Keratinocyte (primary cell): ENCODE results near the gene ANKRD2. TPM values are rescaled to one million over a fixed set of nuclear protein-coding genes. Genes with fewer than 3 reads are reported as not detected.

ENCODE experiments used
- DNase-seq: peaks from one replicate; pipeline ENCODE4 v3.0.0-alpha.2; 2011; ENCODE audit warnings: low read depth, missing footprints, low spot score
- FAIRE-seq: peaks from 2 replicates; lab custom pipeline; 2011; peaks lifted over from hg19 to GRCh38; lab: Jason Lieb, UNC
- H2AFZ ChIP-seq: 2 replicates; pipeline ENCODE4 v1.6.0; 2012; ENCODE audit warnings: low read length, control low read depth, inconsistent platforms; ENCODE audit not compliant: control insufficient read depth
- H3K27ac ChIP-seq: 2 replicates; pipeline ENCODE4 v1.5.1; 2011; ENCODE audit warnings: low read length; ENCODE audit not compliant: control insufficient read depth, insufficient read depth
- H3K27me3 ChIP-seq: 3 replicates; pipeline ENCODE4 v1.6.0; 2011; ENCODE audit warnings: low read length; ENCODE audit not compliant: control insufficient read depth, insufficient read depth; ENCODE audit errors: extremely low read depth
- H3K36me3 ChIP-seq, 2 experiments: 2 replicates in 1 of 2; 3 replicates in 1 of 2; pipeline ENCODE4 v1.5.1; 2011; ENCODE audit warnings: low read length in 2 of 2, mild to moderate bottlenecking in 1 of 2; ENCODE audit not compliant: control insufficient read depth in 2 of 2, insufficient read depth in 2 of 2; ENCODE audit errors: extremely low read depth in 1 of 2
- H3K4me1 ChIP-seq: 3 replicates; pipeline ENCODE4 v1.5.1; 2011; ENCODE audit warnings: low read length; ENCODE audit not compliant: control insufficient read depth, insufficient read depth; ENCODE audit errors: extremely low read depth
- H3K4me2 ChIP-seq: 3 replicates; pipeline ENCODE4 v1.6.0; 2011; ENCODE audit warnings: low read depth, low read length; ENCODE audit not compliant: control insufficient read depth, insufficient read depth; ENCODE audit errors: extremely low read depth
- H3K4me3 ChIP-seq, 3 experiments: fragments of 200-600 bp in 1 of 3; sonication (generic) in 1 of 3; 2 replicates in 2 of 3; 3 replicates in 1 of 3; pipeline ENCODE4 v1.5.1; 2011 to 2016; ENCODE audit warnings: low read length in 3 of 3, mild to moderate bottlenecking in 3 of 3, control low read depth in 2 of 3, inconsistent platforms in 1 of 3, low read depth in 1 of 3, mixed read lengths in 1 of 3, mixed run types in 1 of 3, moderate library complexity in 1 of 3; ENCODE audit not compliant: control insufficient read depth in 2 of 3, insufficient read depth in 2 of 3; ENCODE audit errors: extremely low read depth in 1 of 3
- H3K79me2 ChIP-seq: 2 replicates; pipeline ENCODE4 v1.6.0; 2012; ENCODE audit warnings: low read length; ENCODE audit not compliant: control insufficient read depth, insufficient read depth
- H3K9ac ChIP-seq: 3 replicates; pipeline ENCODE4 v1.6.0; 2011; ENCODE audit warnings: low read length; ENCODE audit not compliant: control insufficient read depth, insufficient read depth; ENCODE audit errors: extremely low read depth
- H3K9me1 ChIP-seq: 3 replicates; pipeline ENCODE4 v1.6.0; 2011; ENCODE audit warnings: low read length; ENCODE audit not compliant: control insufficient read depth, insufficient read depth; ENCODE audit errors: extremely low read depth
- H3K9me3 ChIP-seq: 2 replicates; pipeline ENCODE4 v1.5.1; 2012; ENCODE audit warnings: low read depth, low read length; ENCODE audit not compliant: control insufficient read depth
- H4K20me1 ChIP-seq: 3 replicates; pipeline ENCODE4 v1.6.0; 2011; ENCODE audit warnings: low read length; ENCODE audit not compliant: control insufficient read depth, insufficient read depth; ENCODE audit errors: extremely low read depth
- CTCF ChIP-seq, 3 experiments: IDR thresholded peaks in 1 of 3; conservative IDR thresholded peaks in 1 of 3; optimal IDR thresholded peaks in 1 of 3; 2 replicates in 2 of 3; 3 replicates in 1 of 3; pipeline versions ENCODE3 to v1.5.1; 2011; ENCODE audit warnings: low read length in 3 of 3, mild to moderate bottlenecking in 3 of 3, moderate library complexity in 2 of 3, control low read depth in 1 of 3, inconsistent platforms in 1 of 3; ENCODE audit not compliant: insufficient read depth in 2 of 3; ENCODE audit errors: extremely low read depth in 1 of 3
- EZH2 ChIP-seq: IDR thresholded peaks from one replicate; pipeline ENCODE4 v1.6.1; 2012; ENCODE audit warnings: inconsistent platforms, mild to moderate bottlenecking, low read length, moderate library complexity
- dilution Hi-C: fragments of 300-500 bp; cut with MboI; formaldehyde crosslinking; loops from one replicate; pipeline ENCODE4 v1.7.0; 2020; ENCODE audit warnings: low sequenced_read_pairs; ENCODE audit not compliant: extremely low pct_ligation_motif_present
- polyA plus RNA-seq, 5 experiments: library from polyadenylated mRNA; depleted of rRNA in 3 of 5; stranded (reverse) in 3 of 5; stranded (forward) in 1 of 5; unstranded in 1 of 5; fragments of >200 nt; gene quantifications; 1 replicate in 1 of 5; 2 replicates in 3 of 5; 3 replicates in 1 of 5; pipeline versions ENCODE4 v1.2.1 to v1.2.3, GENCODE V29; 2011 to 2012; ENCODE audit warnings: missing spikeins in 2 of 5, low read depth in 1 of 5, low replicate concordance in 1 of 5

Gene ANKRD2
- polyA plus RNA-seq, 1 donor (not counting 4 experiments of a cell fraction or from before 2014, with no cell fraction given) = 0.38 TPM

- Histone ChIP-seq H2AFZ (no peak overlapping the region), H3K4me2 (no peak overlapping the region), H3K4me1 (peaks cover 5% of the 10 kb centered on the region), H3K36me3 (no peaks in the 10 kb centered on the region), H3K79me2 (peaks cover 4% of the 10 kb centered on the region), H3K9me1 (no peaks in the 10 kb centered on the region), H3K27ac (no peak overlapping the region), H3K9me3 (no peaks in the 10 kb centered on the region), H3K27me3 (no peaks in the 10 kb centered on the region), H4K20me1 (no peaks in the 10 kb centered on the region), H3K4me3 (no peak overlapping the region), H3K9ac (no peak overlapping the region)
- no peak for FAIRE-seq
- DNase-seq = no peak
- TF ChIP-seq CTCF (optimal IDR thresholded peaks at IDR 0.05 in 1 of 3, IDR thresholded peaks at IDR 0.05 in 1 of 3, conservative IDR thresholded peaks at IDR 0.05 in 1 of 3; ENCODE audit: extremely low read depth in 1 of 3, insufficient read depth in 2 of 3, low read length in 3 of 3) (no peak), EZH2 (no peak)
- dilution Hi-C loops = no loop called here
Measured at GRCh38 chr10:97628228-97628627, 55.6 kb downstream of the ANKRD2 start.

GRCh38 chr10:97629289-97629688 is 56.7 kb downstream of the ANKRD2 start:
- no peak overlapping the region for H3K4me3 ChIP-seq
- no peaks in the 10 kb centered on the region for H3K36me3 ChIP-seq
- no peak overlapping the region for H2AFZ ChIP-seq
- H3K79me2 ChIP-seq = peaks cover 4% of the 10 kb centered on the region
- H3K9ac ChIP-seq = no peak overlapping the region
- no peak for DNase-seq
- TF ChIP-seq CTCF (optimal IDR thresholded peaks at IDR 0.05 in 1 of 3, IDR thresholded peaks at IDR 0.05 in 1 of 3, conservative IDR thresholded peaks at IDR 0.05 in 1 of 3; ENCODE audit: extremely low read depth in 1 of 3, insufficient read depth in 2 of 3, low read length in 3 of 3) (no peak), EZH2 (no peak)
- FAIRE-seq = no peak
- H4K20me1 ChIP-seq = no peaks in the 10 kb centered on the region
- H3K27ac ChIP-seq = no peak overlapping the region
- no peaks in the 10 kb centered on the region for H3K27me3 ChIP-seq
- H3K4me1 ChIP-seq = peaks cover 10% of the 10 kb centered on the region
- H3K4me2 ChIP-seq = no peak overlapping the region
- no peaks in the 10 kb centered on the region for H3K9me1 ChIP-seq
- H3K9me3 ChIP-seq = no peaks in the 10 kb centered on the region
- dilution Hi-C loops = no loop called here
